ENCODE measurements around the gene KLF7. TPM values are rescaled to one million over a fixed set of nuclear protein-coding genes. Genes with fewer than 3 reads are reported as not detected.

The KLF7 gene
- 18.2 and 23.0 TPM in 2 replicates for polyA plus RNA-seq (2014; cell fraction: cytosol; rRNA removed)
- 9.6 and 24.4 TPM in 2 replicates for polyA plus RNA-seq (2014; cell fraction: nucleus; rRNA removed)

GRCh38 chr2:207165121-207166038 is at the start of gene KLF7:
KLF7 (minus strand) TSS chr2:207165948; CDS start chr2:207165568, 380 bp downstream.
- DNase-seq (ENCODE audit: low spot score): peak; percentile 24

GRCh38 chr2:207215308-207215707 is 49.6 kb upstream of the KLF7 start:
- no peak for DNase-seq (ENCODE audit: low spot score)

GRCh38 chr2:207214446-207214845 is 48.7 kb upstream of the KLF7 start:
- no peak for DNase-seq (ENCODE audit: low spot score)

GRCh38 chr2:207206011-207206410 is 40.3 kb upstream of the KLF7 start:
- DNase-seq (ENCODE audit: low spot score): no peak

- DNase-seq (ENCODE audit: low spot score): peak; percentile 62
Observed at GRCh38 chr2:207205173-207205957, 39.6 kb upstream of the KLF7 start.

- no peak for DNase-seq (ENCODE audit: low spot score)
Observed at GRCh38 chr2:207203056-207203455, 37.3 kb upstream of the KLF7 start.

- DNase-seq (ENCODE audit: low spot score): peak; percentile 17
Observed at GRCh38 chr2:207202645-207203044, 36.9 kb upstream of the KLF7 start.

- no peak for DNase-seq (ENCODE audit: low spot score)
Observed at GRCh38 chr2:207201416-207201815, 35.7 kb upstream of the KLF7 start.

- DNase-seq (ENCODE audit: low spot score): no peak
Observed at GRCh38 chr2:207200136-207200535, 34.4 kb upstream of the KLF7 start.

- DNase-seq (ENCODE audit: low spot score): no peak
Observed at GRCh38 chr2:207194028-207194427, 28.3 kb upstream of the KLF7 start.

- DNase-seq (ENCODE audit: low spot score): no peak
Observed at GRCh38 chr2:207188626-207189419, 23.1 kb upstream of the KLF7 start.

GRCh38 chr2:207185372-207185771 is 19.6 kb upstream of the KLF7 start:
- DNase-seq (ENCODE audit: low spot score): no peak

GRCh38 chr2:207184768-207185167 is 19.0 kb upstream of the KLF7 start:
- DNase-seq (ENCODE audit: low spot score): no peak

GRCh38 chr2:207184348-207184747 is 18.6 kb upstream of the KLF7 start:
- DNase-seq (ENCODE audit: low spot score): no peak

GRCh38 chr2:207183506-207183905 is 17.8 kb upstream of the KLF7 start:
- DNase-seq (ENCODE audit: low spot score): no peak

GRCh38 chr2:207182911-207183310 is 17.2 kb upstream of the KLF7 start:
- no peak for DNase-seq (ENCODE audit: low spot score)

- no peak for DNase-seq (ENCODE audit: low spot score)
Observed at GRCh38 chr2:207181526-207182274, 16.0 kb upstream of the KLF7 start.

GRCh38 chr2:207180741-207181140 is 15.0 kb upstream of the KLF7 start:
- no peak for DNase-seq (ENCODE audit: low spot score)

- DNase-seq (ENCODE audit: low spot score): no peak
Observed at GRCh38 chr2:207176247-207176646, 10.5 kb upstream of the KLF7 start.

- DNase-seq (ENCODE audit: low spot score): no peak
Observed at GRCh38 chr2:207173641-207174040, 7.9 kb upstream of the KLF7 start.
